HEK293T (cell line): Measurements from ENCODE around the gene LRRC14B.

Experiments
- ARNT ChIP-seq: fragments of 450-650 bp; IDR thresholded peaks from 2 replicates; pipeline ENCODE4 v1.6.1; 2017; ENCODE audit warnings: mild to moderate bottlenecking
- BHLHE40 ChIP-seq: fragments of 450-650 bp; IDR thresholded peaks from 2 replicates; pipeline ENCODE4 v1.6.1; 2016; ENCODE audit warnings: mild to moderate bottlenecking, moderate library complexity, borderline replicate concordance
- CTBP1 ChIP-seq: fragments of 450-650 bp; IDR thresholded peaks from 2 replicates; pipeline ENCODE4 v1.6.1; 2016; ENCODE audit warnings: borderline replicate concordance
- ELF4 ChIP-seq: fragments of 450-650 bp; IDR thresholded peaks from 2 replicates; pipeline ENCODE4 v1.6.1; 2017; ENCODE audit warnings: antibody characterized with exemption
- FOXA1 ChIP-seq: fragments of 450-650 bp; IDR thresholded peaks from 2 replicates; pipeline ENCODE4 v1.6.1; 2016; ENCODE audit warnings: mild to moderate bottlenecking
- FOXK2 ChIP-seq: fragments of 450-650 bp; IDR thresholded peaks from 2 replicates; pipeline ENCODE4 v1.6.1; 2016; ENCODE audit warnings: mild to moderate bottlenecking
- HDGF ChIP-seq: fragments of 450-650 bp; IDR thresholded peaks from 2 replicates; pipeline ENCODE4 v1.6.1; 2017; ENCODE audit warnings: antibody characterized with exemption, borderline replicate concordance
- L3MBTL2 ChIP-seq: fragments of 450-650 bp; conservative IDR thresholded peaks from 2 replicates; pipeline ENCODE4 v1.6.1; 2016; ENCODE audit warnings: mild to moderate bottlenecking
- LEF1 ChIP-seq: fragments of 450-650 bp; IDR thresholded peaks from 2 replicates; pipeline ENCODE4 v1.6.1; 2017; ENCODE audit warnings: mild to moderate bottlenecking, borderline replicate concordance
- NFRKB ChIP-seq: fragments of 450-650 bp; IDR thresholded peaks from 2 replicates; pipeline ENCODE4 v1.6.1; 2016; ENCODE audit warnings: mild to moderate bottlenecking, moderate library complexity
- PKNOX1 ChIP-seq: fragments of 450-650 bp; IDR thresholded peaks from 2 replicates; pipeline ENCODE4 v1.6.1; 2016
- SP1 ChIP-seq: fragments of 450-650 bp; IDR thresholded peaks from 2 replicates; pipeline ENCODE4 v1.6.1; 2017
- SUZ12 ChIP-seq: fragments of 450-650 bp; IDR thresholded peaks from 2 replicates; pipeline ENCODE4 v1.6.1; 2016; ENCODE audit warnings: mild to moderate bottlenecking
- ZNF384 ChIP-seq: fragments of 450-650 bp; IDR thresholded peaks from 2 replicates; pipeline ENCODE4 v1.6.1; 2016

- no peak for TF ChIP-seq SP1
- no peak for TF ChIP-seq PKNOX1
- no peak for TF ChIP-seq FOXA1
- no peak for TF ChIP-seq ARNT
- TF ChIP-seq ELF4: no peak
- no peak for TF ChIP-seq ZNF384
- TF ChIP-seq FOXK2: no peak
- no peak for TF ChIP-seq BHLHE40
- no peak for TF ChIP-seq LEF1
- TF ChIP-seq SUZ12: no peak
- TF ChIP-seq NFRKB: no peak
- no peak for TF ChIP-seq L3MBTL2
- no peak for TF ChIP-seq HDGF
- TF ChIP-seq CTBP1: no peak
These were observed 32.4 kb upstream of the LRRC14B start for GRCh38 chr5:158807-159447.
